GM21360 (cell line): Measurements from ENCODE around the gene CTNS.

ENCODE experiments used
- ATAC-seq: cut with Tn5 transposase; IDR thresholded peaks from one replicate; pipeline ENCODE4 v1.9.1; 2021; ENCODE audit warnings: mild to moderate bottlenecking, moderate library complexity; ENCODE audit not compliant: unreplicated experiment

CTNS gene

DNA sequence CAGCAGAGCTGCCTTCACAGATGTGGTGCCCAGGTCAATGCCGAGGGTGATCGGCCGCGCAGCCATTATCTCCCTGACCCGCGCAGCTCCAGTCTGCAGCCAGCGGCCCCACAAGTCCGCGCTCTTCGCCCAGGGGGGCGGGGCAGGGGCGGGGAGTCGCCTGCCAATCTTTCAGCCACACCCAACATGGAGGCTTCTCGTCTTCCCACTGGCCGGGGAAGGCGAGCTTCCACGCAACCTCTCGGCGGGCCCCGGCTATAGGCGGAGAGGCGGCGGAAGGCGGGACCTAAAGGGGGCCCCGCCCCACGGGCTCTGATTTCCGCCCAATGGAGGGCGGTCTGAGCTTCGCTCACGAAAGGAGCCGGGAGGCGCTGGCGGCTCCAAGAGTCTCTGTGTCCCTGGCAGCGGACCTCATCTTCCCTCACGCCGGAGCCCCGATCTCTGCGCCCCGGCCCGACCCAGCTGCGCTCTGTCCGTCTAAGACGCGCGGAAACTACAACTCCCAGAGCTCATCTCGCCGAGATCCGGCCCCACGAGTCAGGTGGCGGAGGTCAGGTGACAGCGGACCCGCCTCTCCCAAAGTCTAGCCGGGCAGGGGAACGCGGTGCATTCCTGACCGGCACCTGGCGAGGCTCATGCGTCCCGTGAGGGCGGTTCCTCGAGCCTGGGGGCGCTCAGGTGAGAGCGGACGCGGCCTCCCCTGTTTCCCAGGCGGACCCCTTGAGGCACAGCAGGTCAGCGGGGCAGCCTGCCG, at the start of gene CTNS, which contains the start of gene SHPK:
Gene CTNS, plus strand, starts transcription at position 607 of the 754 bp plus-strand sequence. CDS start 3,447 bp downstream, outside the sequence.
Gene SHPK, minus strand, starts transcription at position 97 of the 754 bp plus-strand sequence. Its CDS starts 31 bp downstream, at position 66.
- ATAC-seq, result peak; percentile 88

DNA sequence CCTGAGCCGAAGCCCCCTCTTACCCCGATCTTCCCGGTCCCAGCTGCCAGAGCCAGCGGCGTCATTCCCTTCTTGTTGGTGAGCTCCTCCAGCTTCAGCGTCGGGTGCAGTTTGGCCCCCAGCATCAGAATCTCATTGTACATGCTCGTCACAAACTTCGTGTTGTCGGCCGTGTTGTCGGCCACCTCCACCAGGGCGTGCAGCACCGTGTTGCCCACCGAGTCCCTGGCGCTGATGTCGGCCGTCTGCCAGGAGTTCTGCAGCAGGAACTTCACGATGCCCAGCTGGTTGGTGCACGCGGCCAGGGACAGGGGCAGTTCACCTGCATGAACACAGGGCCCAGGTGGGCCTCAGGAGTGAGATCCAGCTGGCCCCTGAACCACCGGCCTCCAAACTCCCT, 46.8 kb upstream of the CTNS start:
- no peak for ATAC-seq

DNA sequence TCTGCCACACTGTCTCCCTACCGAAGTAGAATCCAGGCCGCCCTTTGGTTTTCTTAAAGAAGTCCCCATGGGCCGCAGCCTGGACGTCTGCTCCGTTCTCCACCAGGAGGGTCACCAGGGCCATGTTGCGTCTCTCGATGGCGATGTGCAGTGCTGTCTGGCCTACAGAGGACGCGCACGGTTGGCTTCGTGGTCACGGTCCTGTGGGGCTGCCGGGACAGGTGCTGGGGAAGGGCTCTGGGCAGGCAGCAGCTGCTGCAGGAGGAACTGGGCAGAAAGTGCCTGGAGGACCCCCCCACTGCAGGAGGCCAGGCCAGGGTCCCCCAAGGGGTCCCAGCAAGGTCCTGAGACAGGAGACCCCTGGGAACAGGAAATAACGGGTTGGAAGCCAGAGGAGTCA, 46.3 kb upstream of the CTNS start:
- ATAC-seq, result no peak

DNA sequence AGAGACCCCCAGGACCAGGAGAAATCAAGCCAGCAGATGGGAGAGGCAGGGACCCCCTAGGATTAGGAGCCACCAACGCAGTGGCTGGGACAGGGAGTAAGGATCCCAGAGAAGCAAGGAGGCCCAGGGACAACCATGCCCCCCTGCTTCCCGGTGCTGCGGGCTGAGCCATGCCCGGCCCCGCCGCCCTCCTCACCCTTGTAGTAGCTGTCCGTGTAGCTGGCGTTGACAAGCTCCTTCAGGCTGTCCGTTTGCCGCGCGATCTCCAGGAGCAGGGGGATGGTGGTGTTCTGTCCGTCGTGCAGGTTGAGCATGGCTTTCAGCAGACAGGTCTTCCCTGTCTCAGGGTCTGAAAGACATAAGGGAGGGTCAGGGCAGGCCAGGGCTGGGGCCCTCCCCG, 45.8 kb upstream of the CTNS start:
- ATAC-seq, result no peak

DNA sequence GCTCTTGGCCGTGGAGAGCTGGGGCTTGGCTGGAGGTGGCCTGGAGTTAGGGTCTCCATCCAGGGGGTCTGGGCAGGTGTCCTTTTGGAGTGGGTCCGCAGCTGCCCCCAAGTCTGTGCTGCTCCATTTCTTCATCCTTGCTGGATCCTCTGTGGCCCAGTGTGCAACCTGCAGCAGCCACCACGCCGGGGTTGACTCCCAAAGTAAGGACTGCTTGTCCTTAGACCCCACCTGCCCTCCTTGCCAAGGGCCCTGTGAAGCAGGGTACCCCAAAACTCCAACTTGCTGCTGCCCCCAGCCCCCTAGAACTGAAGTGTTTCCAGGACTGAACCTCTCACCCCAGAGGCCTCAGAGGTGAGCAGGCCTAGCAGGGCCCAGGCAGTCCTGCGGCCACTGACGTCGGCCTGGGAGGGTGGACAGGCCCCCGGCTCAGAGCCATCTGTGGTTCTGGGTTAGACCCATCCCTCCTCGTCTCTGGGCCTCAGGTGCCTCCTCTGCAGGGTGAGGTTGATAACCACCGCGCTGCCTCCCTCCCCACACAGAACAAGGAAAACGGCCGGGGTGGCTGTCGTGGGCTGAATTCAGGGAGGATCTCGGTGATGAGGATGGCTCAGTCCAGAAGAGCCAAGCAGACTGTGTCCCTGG, 44.2 kb upstream of the CTNS start:
- ATAC-seq, result no peak

DNA sequence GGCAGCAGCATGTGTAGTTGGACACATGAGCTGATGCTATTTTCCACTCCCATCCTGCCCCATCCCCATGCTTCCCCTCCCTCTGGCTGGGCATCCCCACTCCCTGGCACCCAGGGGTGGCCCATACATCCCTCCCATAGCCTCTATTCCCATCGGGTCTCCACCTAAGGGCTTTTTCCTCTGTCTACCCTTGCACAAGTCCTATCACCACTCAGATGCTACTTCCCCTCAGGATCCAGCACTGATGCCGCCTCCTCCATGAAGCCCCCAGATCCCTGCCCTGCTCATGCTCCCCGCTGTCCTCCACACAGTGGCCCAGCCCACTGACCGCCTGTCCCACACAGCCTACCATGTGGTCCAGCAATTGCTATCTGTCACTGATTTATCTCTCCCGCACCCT, 43.2 kb upstream of the CTNS start:
- ATAC-seq, result no peak

DNA sequence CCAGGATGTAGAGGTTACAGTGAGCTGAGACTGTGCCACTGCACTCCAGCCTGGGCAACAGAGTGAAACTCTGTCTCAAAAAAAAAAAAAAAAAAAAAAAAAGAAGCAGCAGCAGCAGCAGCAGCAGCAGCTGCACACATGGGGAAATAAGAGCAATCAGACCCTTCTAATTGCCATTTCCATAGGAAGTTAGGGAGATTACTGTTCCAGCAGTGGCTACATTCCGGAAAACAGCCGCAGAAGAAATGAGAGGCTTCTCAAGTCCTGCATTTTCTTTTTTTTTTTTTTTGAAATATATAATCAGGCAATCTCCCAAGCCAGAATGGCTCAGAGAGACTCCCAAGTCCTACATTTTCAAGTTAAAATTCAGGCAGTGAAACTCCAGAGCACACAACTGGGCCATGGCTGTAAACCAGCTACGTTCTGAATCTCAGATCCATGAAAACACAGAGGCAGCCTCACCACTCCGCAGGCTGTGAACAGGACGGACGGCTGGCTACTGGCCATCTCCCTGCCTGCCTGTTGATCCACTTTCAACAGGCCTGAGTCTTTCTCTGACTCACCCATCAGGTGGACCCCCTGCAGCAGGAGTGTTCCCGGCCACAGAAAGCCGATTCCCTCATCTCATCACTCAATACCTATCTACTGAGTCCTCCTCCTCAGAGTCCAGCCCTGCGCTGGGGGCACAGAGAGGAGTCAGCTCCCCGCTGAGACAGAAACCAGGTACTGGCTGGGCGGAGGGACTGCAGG, 42.3 kb upstream of the CTNS start:
- ATAC-seq, result no peak

DNA sequence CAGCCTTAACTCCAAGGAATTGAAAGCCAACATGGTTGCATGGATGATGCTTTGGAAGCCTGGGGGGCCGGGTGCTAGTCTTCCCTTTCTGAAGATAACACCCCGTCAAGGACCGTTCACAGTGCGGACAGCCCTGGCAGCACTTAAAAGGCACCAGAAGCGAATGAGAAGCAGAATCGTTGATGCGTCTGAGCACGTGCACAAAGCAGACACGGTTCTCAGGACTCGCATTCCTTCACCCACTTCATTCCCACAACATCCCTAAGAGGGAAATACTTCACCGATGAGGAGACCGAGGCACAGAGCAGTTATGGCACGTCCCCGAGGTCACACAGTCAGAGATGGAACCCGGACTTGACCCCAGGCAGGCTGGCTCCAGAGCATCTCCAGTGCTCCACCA, 41.6 kb upstream of the CTNS start:
- no peak for ATAC-seq

DNA sequence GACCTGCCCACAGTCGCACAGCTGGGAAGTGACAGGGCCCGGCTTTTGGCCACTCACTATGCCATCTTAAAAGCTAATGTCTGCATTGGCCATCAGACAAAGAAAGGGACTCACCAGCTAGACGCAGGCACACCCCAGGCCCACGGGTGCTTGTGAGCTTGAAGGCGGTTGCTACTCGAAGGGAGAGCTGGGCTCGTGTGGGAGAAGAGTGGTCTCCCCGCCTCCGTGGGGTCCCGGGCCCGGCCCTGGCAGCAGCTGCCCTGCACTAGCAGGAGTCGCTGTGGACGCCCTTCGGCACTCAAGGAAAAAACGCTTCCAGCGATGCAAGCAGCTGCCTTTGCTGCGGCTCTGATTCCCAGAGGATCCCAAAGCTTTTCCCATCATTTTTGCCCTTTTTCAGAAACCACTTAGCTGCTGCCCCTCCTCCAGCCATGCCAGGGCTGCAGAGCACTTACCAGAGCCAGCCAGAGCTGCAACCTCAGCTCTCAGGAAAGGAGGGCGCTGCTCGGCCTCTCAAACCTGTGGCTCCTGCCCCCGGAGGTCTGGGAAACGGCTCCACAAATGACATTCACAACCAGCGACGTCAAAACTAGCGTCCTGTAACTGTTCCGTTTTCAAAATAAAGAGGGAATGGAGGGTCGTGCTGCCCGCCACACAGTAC, 39.6 kb upstream of the CTNS start:
- no peak for ATAC-seq

DNA sequence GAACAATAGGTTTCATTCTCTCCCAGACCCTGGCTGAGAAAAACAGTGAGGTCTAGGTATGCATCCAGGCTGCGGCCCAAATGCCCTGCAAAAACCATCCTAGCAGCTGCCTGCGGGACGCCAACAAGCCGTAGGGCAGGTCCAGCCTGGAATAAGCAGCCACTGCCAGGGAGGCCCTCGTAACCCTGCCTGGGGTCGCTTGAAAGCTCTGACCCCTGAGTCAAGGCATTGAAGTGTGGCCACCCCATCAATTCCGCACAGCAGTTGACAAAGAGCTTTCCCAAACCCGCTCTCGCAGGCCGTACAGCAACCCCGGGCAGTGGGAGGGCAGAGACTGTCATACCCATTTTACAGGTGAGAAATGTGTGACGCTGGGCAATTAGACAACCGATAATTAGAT, 38.5 kb upstream of the CTNS start:
- no peak for ATAC-seq

DNA sequence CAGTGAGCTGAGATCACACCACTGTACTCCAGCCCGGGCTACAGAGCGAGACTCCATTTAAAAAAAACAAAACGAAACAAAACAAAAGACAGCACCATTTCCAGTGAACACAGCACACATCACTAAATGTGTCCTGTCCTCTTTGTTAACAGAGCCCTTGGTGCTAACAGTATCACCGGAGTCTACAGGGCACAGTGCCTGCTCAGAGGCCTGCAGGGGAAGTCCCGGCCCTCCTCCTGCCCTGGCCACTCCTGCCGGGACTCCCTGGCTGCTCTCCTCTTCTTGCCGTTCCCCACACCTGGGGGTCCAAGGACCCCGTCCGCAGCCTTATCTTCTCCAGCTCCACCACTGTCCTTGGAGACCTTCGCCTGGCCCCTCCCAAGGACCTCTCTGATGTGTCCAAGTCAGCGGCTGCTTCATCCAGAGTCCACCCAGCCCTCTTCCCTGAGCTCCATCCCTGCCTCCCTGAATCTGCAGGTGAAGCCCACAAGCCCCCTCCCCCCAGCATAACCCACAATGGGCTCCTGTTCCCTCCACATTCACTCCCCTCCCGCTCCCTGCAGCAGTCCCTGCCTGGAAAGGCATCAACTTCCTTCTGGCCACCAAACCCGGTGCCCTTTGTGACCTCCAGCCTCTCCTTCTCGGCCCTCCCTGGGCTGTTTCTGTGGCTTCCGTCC, 35.9 kb upstream of the CTNS start:
- ATAC-seq, result no peak

DNA sequence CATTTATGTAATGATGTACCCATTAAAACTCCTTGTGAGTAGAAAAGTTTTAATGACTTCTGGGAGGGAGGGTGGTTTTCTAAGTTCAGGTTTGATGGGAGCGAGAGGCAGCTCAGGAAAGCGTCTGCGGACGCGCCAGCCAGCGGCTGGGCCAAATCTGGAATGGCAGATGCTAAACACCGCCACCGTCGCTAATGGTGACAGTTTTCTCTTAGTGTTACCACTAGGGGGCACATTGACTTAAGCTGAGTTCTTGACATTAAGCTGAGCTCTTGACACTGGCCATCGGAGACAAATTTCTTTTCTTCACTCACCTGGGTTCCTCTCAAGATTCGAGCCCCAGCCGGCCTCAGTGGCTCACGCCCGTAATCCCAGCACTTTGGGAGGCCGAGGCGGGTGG, 34.1 kb upstream of the CTNS start:
- no peak for ATAC-seq

DNA sequence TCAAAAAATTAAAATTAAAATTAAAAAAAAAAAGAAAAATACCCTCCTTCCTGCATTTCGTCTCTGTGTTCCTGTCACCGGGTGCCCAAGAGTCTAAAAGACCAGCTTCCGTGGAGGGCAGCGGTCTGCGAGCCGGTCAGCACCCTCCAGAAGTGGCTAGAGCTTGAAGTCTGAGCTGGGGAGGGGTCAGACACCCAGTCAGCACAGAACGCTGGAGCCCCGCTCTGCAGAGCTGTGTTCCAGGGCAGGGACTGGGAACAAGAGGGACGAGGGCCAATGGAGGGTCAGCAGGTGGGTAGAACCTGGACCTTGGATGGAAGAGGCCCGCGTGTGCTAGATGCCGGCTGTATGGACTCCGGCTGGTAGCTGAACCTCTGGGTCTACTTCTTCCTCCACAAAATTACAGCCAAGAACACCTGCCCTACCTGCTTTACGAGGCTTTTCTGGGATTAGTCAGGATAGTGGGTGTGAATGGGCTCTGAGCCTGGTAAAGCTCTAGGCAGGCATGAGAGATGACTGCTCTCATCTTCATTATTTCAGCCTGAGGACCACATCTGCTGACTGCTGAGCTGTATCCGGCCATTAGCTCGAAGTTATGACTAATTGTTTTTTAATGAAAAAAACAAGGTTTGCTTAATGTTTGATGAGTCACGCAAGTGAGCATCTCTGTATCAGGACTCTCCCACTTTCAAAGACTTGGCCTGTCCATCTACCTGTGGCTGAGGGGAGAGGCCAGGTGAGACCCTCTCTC, 33.3 kb upstream of the CTNS start:
- no peak for ATAC-seq

DNA sequence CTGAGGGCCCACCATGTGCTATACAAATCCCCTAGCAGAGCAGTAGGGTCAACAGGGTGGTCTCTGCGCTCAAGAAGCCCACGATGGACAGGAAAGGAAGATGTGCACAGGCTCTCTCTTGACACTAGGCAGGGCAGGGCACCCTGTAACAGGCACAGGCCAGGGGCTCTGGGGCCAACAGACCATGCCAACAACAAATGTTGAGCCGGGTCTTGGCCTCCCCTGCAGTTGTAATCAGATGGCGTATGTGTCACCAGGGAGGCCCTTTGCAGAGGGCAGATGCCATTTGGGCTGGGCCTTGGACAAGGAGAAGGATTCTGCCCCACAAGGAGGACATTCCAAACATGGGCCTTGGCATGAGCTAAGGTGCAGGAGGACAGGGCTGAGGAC, 32.7 kb upstream of the CTNS start:
- no peak for ATAC-seq

DNA sequence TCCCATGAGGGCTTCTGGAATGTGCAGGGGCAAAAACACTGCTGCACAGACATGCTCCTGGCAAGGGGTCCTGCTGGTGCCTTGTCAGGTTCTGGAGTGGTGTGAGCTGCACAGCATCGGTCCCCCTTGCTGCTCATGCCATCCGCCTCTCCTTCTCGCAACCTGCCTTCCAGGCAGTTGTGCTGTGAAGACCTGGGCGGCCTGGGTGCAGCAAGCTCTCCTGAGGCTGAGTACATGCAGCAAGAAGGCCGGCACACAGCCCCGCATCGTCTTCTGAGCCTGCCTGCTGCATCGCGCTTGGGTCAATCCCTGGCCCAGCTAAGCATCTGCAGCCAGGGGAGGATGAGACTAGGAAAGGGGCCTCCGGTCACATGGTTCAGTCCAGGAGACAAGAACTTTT, 26.9 kb upstream of the CTNS start:
- ATAC-seq, result no peak

DNA sequence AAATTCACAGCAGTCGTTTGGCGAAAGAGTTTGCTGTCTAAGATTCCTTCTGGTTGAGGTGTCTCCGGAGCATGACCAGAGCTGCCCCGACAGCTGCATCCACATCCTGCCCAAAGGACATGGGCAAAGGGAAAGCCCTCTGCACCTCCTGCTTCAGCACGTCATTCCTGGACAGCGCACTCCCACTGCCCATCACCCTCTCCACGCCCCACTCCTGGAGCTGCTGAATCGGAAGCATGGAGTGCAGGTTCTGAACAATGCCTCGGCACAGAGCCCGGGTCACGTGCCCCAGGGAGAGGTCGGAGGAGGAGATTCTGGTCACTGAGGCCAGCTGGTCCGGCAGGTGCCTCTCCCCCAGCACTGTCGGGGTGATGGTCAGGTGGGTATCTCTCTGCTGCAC, 26.0 kb upstream of the CTNS start:
- no peak for ATAC-seq

DNA sequence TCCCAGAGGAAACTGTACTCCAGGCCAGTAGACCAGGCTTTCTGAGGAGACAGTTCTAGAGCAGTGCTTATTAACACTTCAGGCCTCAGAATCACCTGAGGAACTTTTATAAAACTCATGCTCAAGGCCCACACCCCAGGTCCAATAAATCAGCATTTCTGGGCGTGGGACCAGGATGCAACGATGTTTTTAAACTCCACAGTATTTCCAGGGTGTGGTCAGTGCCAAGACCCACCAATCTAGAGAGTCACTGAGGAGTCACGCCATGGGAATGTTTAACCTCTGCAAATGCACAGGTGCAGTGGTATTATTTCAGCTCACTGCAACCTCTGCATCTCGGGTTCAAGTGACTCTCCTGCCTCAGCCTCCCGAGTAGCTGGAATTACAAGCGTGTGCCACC, 23.4 kb upstream of the CTNS start:
- ATAC-seq, result no peak

DNA sequence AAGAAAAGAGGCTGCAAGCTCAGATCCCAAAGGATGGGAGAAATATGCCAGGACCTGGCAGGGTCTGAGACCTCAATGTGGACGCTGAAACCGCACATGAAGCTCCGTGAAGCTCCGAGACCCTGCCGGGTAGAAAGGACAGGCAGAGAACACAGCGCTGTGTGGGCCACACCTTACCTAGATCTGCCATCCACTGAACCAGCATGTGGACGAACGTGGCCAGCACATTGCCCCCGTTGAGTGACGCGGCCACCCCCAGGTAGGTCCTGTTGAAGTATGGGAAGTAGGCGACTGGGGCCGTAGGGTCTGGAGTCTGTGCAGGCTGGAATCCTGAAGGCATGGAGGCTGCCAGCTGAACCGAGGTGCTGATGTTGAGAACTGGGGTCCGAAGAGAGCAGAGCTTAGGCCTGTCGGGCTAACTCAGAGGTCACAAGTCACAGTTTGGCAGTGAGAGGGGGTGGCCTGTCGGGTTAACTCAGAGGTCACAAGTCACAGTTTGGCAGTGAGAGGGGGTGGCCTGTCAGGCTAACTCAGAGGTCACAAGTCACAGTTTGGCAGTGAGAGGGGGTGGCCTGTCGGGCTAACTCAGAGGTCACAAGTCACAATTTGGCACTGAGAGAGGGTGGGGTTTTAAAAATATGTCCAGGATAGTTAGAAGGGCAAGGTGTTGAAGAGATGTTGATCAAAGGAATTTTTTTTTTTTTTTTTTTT, 21.2 kb upstream of the CTNS start:
- ATAC-seq, result no peak

DNA sequence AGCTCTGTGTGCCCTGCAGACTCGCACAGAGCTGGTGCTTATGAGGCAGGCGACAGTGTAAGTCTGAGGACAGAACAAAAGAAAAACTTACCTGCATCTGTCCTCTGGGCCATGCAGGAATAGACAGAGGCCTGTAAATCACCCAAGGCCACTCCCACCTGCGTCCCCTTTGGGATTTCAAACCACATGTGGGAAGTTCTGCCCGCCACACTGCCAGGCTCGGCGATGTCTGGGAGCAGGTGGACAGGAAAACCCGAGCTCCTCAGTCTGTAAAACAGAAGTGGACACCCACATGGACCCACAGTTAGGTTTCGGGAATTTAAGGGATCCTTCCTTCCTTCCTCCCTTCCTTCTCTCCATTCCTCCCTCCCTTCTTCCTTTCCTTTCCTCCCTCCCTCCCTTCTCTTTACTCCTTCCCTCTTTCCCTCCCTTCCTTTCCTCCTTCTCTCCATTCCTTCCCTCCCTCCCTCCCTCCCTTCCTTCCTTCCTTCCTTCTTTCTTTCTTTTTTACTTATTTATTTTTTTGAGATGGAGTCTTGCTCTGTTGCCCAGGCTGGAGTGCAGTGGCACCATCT, 15.3 kb upstream of the CTNS start:
- ATAC-seq, result no peak
